ENCODE measurements around the gene IPO13. TPM values are rescaled to one million over a fixed set of nuclear protein-coding genes. Genes with fewer than 3 reads are reported as not detected.

The IPO13 gene
- total and polyA plus RNA-seq, 9 donors, result 8.6 to 30.3 (median 20.8) TPM

- no peak for DNase-seq
- intact Hi-C loops (cut with DNase I), result loop anchor here in 2 of 4 donors (5.0 to 10.0 kb wide), 2 partner anchors 35 to 642 kb away; no protein-coding TSS in a partner anchor
- no peaks in the 10 kb centered on the region for H3K9me3 ChIP-seq
- H3K36me3 ChIP-seq, result no peaks in the 10 kb centered on the region
- no peaks in the 10 kb centered on the region for H3K4me1 ChIP-seq (ENCODE audit: insufficient read depth)
- H3K27me3 ChIP-seq, result no peaks in the 10 kb centered on the region
- no peak for TF ChIP-seq POLR2A (IDR thresholded peaks at IDR 0.05)
- TF ChIP-seq CTCF (IDR thresholded peaks at IDR 0.05), result no peak
- TF ChIP-seq EP300 (IDR thresholded peaks at IDR 0.05), result no peak
- WGBS, 3 donors, result 84 to 86% (median 85%) methylated on average over 13 to 14 of the region's 14 CpGs
- H3K27ac ChIP-seq, result no peak overlapping the region
- H3K4me3 ChIP-seq, result no peak overlapping the region
Measured at GRCh38 chr1:44002606-44003157, 55.9 kb downstream of the IPO13 start.

- no peak overlapping the region for H3K27ac ChIP-seq
- no peak overlapping the region for H3K4me3 ChIP-seq
- no peaks in the 10 kb centered on the region for H3K36me3 ChIP-seq
- H3K27me3 ChIP-seq, result no peaks in the 10 kb centered on the region
- no peak for DNase-seq
- no peaks in the 10 kb centered on the region for H3K9me3 ChIP-seq
- no peak for TF ChIP-seq CTCF (IDR thresholded peaks at IDR 0.05)
- TF ChIP-seq EP300 (IDR thresholded peaks at IDR 0.05), result no peak
- no peak for TF ChIP-seq POLR2A (IDR thresholded peaks at IDR 0.05)
- intact Hi-C loops (cut with DNase I), result loop anchor here in 2 of 4 donors (5.0 to 10.0 kb wide), 2 partner anchors 39 to 637 kb away; no protein-coding TSS in a partner anchor
- no peaks in the 10 kb centered on the region for H3K4me1 ChIP-seq (ENCODE audit: insufficient read depth)
- 91 to 95% (median 94%) methylated on average over 12 of the region's 12 CpGs for WGBS, 3 donors
Measured at GRCh38 chr1:44008259-44008658, 61.5 kb downstream of the IPO13 start.

GRCh38 chr1:44010935-44011471 is 64.3 kb downstream of the IPO13 start:
- Histone ChIP-seq H3K27ac (no peak overlapping the region), H3K9me3 (no peaks in the 10 kb centered on the region), H3K27me3 (no peaks in the 10 kb centered on the region), H3K36me3 (no peaks in the 10 kb centered on the region), H3K4me1 (ENCODE audit: insufficient read depth) (no peaks in the 10 kb centered on the region), H3K4me3 (no peak overlapping the region)
- no peak for TF ChIP-seq EP300 (IDR thresholded peaks at IDR 0.05)
- TF ChIP-seq CTCF (IDR thresholded peaks at IDR 0.05), result no peak
- no peak for TF ChIP-seq POLR2A (IDR thresholded peaks at IDR 0.05)
- intact Hi-C loops (cut with DNase I), result no loop called here
- WGBS, 3 donors, result 76 to 86% (median 78%) methylated on average over 2 to 11 of the region's 11 CpGs
- DNase-seq, result no peak

- no peaks in the 10 kb centered on the region for H3K36me3 ChIP-seq
- DNase-seq, result no peak
- TF ChIP-seq POLR2A (IDR thresholded peaks at IDR 0.05), result no peak
- no peak for TF ChIP-seq EP300 (IDR thresholded peaks at IDR 0.05)
- no peak for TF ChIP-seq CTCF (IDR thresholded peaks at IDR 0.05)
- H3K27ac ChIP-seq, result no peak overlapping the region
- no peaks in the 10 kb centered on the region for H3K27me3 ChIP-seq
- no peak overlapping the region for H3K4me3 ChIP-seq
- H3K9me3 ChIP-seq, result no peaks in the 10 kb centered on the region
- H3K4me1 ChIP-seq (ENCODE audit: insufficient read depth), result no peaks in the 10 kb centered on the region
- WGBS, 3 donors, result 78 to 98% (median 84%) methylated on average over 2 of the region's 2 CpGs
- intact Hi-C loops (cut with DNase I), result no loop called here
Measured at GRCh38 chr1:44012404-44012803, 65.7 kb downstream of the IPO13 start.
